ENCODE data around the gene MMP24.

MMP24 gene

DNA sequence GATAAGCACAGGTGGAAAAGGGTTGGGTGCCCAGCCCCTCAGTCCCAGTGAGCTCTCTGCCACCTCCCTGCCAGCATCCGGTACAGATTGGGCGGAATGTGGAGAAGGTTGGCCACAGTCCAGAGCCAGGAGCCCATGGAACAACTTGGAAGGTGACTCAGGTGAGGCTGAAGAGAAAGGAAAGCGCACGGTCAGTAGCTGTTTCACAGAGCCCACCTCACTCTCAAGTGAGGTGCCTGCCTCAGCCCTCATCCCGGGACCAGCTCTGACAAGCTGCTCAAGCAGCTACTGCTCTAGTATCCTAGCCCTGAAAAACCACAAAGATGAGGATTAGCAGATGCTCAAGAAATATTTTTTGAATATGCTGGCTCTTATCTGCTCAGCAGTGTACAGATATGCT is 52.5 kb downstream of the MMP24 start:
- no peak for DNase-seq (ENCODE audit: low read depth)

DNA sequence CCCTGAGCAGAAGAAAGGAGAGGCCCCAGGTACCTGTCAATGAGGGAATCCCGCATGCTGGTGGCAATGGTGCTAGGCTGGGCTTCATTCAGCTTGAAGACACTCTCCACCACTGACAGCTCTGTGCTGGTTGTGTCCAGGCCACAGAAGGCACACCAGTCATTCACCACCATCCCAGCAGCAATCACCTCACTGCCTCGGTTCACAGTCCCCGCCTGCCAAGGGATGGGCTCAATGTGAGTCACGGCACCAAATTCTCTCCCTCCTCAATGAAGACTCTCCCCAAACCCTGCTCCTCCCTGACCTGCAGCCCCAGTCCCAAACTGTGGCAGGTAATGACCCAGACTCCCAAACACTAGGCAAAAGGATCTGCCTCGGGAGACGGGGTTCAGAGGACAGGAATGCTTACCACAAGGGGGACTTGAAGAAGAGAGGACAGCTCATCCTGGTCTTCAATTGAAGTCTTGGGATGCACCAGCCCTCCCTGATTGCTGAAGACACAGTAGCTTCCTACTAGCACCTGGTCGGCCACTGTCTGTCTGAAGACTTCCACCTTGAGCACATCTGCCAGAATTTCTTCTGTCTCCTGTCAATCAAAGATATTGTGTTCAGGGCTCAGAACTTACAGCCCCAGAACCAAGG is 53.2 kb downstream of the MMP24 start:
- no peak for DNase-seq (ENCODE audit: low read depth)

DNA sequence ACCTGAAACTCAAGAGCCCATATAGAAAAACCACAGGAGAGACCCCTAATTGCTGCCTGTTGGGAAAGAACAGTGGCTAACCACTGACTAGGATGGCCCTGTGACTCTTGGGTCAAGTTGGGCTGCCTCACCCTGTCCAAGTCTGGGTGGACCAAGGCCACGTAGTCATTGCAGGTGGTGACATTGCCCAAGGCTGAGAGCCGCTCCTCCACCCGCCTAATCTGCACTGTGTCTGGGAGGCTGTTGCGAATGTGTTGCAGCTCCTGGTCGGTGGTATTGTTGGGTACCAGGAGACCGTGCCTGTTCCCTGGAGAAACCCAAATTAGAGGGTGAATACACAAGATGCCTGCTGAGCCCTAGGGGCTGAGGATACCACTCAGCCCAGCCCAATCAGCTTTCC is 54.0 kb downstream of the MMP24 start:
- DNase-seq (ENCODE audit: low read depth): no peak

DNA sequence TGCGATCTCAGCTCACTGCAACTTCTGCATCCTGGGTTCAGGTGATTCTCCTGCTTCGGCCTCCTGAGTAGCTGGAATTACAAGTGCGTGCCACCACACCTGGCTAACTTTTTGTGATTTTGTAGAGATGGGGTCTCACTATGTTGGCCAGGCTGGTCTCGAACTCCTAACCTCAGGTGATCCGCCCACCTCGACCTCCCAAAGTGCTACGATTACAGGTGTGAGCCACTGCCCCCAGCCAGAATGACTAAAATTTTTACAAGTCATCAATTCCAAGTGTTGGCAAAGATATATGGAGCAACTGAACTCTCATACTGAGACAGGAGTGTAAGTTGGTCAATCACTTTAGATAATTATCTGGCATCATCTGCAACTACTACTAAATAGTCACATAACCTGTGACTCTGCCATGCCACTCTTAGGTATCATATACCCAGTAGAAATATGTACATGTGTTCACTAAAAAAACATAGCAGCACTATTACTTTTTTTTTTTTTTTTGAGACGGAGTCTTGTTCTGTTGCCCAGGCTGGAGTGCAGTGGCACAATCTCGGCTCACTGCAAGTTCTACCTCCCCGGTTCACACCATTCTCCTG is 55.1 kb downstream of the MMP24 start:
- no peak for DNase-seq (ENCODE audit: low read depth)

DNA sequence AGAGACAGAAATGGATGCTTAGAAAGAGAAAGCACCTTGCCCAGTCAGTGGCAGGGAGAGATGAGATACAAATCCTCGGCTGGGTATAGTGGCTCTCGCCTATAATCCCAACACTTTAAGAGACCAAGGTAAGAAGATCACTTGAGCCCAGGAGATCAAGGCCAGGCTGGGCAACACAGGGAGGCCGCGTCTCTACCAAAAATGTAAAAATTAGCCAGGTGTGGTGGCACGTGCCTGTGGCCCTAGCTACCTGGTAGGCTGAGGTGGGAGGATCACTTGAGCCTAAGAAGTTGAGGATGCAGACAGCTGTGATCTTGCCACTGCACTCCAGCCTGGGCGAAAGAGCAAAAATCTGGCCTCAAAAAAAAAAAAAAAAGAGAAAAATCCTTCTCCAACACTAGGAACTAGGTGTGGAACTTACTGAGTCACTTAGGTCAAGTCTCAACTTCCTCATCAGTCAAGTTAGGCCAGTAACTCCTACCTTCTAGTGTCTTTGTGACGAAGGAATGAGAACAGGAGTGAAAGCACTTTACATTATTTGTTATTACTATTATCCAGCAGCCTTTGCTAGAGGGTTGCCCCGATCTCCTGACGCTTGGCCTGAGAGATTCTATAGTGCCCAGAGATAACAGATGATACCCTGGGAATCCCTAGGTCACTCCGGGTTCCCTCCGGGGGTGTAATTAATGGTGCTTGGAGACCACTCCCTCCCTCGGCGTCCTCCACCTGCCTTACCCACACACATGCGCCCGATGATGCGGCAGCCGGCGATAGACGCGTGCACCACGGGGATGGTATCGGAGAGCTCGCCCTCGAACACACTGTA is 57.2 kb downstream of the MMP24 start:
- no peak for DNase-seq (ENCODE audit: low read depth)

DNA sequence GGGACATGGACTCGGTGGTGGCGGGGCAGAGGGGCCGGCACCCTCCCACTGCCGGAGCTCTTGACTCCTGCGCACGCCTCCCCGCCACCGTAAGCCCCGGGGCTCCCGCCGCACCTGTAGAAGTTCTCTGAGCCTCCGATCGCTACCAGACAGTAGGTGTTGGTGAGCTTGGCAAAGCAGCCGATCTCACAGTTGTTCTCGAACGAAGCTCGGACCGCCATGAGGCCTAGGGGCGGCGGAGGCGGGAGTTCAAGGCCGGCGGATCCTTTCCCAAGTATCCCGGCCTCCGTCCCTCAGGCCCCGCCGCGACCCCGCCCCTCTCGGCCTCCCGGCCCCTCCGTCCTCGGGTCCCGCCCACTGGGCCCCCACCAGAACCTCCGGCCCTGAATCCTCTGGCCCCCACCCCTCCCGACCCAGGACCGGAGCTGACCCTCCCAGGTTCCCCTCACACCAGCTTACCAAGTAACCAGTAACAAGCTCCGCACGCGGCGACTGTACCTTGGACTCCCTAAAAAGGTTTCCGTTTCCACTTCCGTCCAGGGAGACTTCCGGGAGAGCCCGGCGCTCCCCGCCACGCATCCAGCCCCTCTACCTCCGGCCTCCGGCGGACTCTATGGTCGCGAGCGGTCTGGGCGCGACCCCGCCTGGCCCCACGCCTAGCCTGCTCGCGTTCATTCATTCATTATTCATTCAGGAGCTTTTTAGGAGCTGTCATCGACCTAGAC is 57.9 kb downstream of the MMP24 start, which contains the start of gene EIF6:
EIF6 (minus strand) TSS at position 506 of the 725 bp plus-strand sequence; CDS start at position 221, 285 bp downstream.
- peak; percentile 76 for DNase-seq (ENCODE audit: low read depth)

DNA sequence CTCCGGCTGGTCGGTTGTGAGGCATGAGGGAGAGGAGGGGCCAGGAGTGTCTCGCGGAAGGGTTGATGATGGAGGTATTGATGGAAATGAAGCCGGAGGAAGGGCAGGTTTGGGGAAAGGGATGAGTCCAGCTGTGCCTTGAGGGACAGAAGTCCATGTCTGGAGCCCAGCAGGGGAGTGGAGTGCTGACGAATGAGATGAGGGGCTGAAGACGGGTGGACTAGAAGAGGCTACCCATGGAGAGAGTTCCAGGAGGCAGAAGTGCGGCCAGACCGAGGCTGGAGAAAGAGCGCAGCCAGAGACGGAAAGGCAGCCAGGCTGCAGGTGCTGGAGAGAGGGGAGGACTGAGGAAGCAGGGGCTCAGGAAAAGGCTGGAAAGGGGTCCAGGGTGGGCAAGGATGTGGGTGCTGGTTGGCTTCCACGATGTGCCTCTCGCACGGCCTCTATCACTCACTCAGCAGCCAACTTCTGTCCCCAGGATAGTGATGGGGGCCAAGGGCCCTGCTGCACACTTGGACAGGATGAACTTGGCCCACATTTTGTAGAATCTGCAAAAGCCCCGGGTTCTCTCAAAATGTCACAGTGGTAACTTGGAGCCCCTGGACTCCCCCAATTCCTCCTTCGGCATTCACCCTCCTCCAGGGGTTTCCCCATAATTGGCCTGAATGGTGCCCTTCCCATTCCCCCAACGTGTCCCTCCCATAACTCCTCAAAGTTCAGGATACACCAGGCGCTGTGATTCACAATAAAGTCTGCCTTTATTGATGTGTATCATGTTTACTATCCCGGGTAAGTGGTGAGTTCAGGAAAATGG is 58.7 kb downstream of the MMP24 start:
- no peak for DNase-seq (ENCODE audit: low read depth)

DNA sequence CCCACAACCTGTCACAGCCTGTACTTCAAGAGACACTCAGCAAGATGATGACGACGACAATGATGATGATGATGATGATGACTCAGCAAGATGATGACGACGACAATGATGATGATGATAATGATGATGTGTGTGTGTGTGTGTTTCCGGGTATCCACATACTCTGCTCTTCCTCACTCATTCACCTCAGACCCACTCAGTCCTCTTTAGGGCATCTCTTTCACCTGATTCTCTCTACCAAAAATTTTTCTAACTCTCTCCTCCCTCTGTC is 59.3 kb downstream of the MMP24 start:
- DNase-seq (ENCODE audit: low read depth): no peak

DNA sequence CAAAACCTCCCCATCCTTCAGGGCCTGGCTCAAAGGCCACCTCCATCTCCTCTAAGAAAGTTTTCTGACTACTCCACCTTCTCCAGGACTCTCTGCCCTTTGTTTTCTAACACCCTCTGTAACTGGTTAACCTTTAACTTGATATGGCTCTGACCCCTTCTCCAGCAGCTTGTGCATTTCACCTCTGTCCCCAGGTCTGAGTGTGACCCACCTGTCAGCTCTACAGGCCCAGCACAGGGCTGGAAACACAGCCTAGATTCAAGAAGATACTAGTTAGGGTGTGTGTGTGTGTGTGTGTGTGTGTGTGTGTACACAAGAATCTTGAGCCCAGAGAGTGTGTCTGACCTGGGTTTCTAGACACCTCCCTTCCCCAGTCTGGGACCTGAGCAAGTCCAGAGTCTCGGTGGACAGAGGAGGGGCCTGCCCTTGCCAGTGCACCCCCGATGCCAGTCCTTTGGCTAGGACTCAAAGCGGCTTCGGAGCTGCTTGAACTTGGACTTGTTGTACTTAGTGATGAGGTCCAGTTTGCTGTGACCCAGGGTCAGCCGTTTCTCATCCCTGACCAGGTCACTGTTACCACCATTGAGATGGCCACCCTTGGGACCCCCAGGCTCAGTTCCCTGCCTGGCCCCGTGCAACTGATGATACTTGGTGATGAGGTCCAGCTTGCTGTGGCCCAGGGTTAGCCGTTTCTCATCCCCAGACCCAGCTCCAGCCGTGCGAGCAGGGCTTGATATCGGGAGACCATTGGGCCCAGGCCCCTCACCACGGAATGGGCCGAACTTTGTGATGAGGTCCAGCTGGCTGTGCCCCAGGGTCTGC is 59.8 kb downstream of the MMP24 start:
- no peak for DNase-seq (ENCODE audit: low read depth)

DNA sequence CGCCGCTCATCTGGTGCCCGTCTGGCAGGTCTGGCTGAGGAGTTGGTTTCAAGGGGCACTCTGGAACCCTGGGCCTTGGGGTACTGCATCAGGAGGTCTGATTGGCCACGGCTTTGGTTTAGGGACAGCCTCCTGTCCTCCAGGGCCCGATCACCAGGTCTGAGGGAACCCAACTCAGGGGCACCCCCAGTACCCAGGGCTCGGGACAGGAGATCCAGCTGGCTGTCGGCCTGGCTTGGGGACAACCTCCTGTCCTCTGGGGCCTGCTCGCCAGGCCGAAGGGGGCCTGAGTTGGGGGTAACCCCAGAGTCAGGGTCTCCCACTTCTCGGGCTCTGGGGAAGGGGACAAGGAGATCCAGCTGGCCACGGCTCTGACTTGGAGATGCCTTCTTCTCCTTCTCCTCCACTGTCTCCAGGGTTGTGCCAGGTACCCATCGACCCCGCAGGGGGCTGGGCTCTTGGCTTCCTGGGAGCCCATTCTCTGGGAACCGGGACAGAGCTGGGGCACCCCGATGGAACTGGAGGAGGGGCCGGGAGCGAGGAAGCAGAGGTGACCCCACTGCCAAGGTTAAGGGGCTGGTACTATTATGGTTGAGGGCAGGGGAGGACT is 60.5 kb downstream of the MMP24 start:
- no peak for DNase-seq (ENCODE audit: low read depth)

DNA sequence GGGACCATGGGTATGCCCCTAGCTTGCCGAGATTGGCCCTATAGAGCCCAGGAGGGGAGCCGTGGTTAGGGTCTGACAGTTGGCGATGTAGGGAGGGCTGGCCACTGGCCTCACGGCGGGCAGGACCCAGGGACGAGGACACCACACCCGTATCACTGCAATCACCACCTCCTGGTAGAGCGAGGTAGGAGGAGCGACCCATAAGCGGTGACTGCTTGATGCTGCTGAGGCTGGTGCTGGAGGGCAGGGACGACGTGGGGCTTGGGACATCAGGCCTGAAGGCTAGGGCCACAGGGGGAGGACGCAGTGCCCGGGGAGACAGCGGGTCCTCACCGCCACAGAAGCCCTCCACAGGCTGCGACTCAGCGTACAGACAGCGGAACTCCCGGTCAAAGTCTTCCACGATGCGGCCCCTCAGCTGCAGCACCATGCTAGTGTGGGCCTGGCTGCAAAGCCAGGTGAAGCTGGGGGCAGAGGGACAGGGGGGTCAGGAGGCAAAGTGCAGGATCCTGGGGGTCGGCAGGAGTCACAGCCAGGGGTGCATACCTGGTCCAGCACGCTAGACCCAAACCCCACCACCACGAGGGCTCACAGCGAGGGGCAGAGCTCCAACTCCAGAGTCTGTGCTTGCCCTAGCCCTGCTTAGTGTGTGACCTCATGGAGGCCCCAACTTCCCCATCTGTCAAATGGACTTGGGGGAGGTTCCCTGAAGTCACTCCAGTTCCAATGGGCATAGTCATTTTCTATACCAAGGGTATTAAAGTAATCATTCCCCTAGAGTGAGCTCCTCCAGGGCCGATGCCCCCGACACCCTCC is 61.2 kb downstream of the MMP24 start:
- no peak for DNase-seq (ENCODE audit: low read depth)

DNA sequence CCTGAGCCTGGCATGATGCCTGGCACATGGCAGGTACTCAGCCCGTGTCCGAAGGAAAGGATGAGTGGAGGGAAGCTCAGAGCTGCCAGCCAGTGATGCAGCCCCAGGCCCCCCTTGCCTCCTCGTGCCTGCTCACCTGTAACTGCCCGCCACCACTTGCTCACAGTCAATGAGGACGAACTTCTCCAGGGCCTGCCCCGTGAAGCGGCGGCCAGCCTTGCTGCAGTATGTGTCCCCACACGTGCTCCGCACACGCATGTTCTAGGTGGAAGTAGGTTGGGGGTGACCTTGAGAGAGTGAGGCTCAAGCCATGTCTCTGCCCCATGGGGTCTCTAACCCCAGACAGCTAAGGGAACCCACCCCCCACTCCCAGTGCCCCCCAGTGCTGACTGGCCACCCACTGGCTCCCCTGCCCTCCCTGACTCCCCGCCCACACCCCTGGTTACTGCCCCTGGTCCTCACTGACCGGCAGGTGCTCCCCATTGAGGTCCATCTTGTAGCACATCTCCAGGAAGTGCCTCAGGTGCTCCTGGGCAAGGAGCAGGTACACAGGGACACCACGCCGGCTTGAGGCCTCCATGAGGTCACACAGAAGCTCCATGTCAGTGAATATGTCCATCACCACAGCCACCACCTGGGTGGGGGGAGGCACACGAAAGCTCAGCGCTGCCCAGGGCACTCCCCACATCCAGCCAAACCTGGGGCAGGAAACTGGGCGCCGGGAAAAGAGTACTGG is 62.0 kb downstream of the MMP24 start:
- DNase-seq (ENCODE audit: low read depth): no peak

DNA sequence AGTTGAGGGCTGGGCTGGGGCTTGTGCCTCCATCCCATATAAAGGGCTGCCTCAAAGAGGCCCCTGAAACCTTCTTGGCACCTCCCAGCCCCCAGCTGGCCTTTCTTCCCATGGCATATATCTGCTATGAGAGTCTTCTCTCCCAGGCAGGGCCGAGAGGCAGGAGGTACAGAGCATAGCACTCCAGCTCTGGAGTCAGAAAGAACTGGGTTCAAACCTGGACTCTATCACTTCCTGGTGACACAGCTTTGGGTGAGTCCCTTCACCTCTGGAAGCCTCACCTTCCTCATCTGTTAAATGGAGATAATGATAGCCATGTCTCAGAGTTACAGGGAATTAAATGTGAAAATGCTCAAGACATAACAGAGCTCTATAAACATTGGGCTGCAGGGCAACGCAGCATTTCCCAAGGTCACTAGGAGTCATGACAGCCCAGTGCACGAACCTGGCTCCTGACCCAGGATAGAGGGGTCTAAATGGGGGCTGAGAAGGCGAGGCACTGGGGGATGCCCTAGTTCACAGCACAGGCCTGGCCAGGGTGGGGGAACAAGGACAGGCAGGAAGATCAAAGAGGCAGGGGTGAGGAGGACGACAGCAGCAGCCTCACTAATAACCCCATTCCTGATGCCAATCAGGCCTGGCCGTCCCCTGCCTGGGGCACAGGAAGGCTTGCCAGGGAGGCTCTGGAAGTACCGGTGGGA is 63.8 kb downstream of the MMP24 start:
- no peak for DNase-seq (ENCODE audit: low read depth)

DNA sequence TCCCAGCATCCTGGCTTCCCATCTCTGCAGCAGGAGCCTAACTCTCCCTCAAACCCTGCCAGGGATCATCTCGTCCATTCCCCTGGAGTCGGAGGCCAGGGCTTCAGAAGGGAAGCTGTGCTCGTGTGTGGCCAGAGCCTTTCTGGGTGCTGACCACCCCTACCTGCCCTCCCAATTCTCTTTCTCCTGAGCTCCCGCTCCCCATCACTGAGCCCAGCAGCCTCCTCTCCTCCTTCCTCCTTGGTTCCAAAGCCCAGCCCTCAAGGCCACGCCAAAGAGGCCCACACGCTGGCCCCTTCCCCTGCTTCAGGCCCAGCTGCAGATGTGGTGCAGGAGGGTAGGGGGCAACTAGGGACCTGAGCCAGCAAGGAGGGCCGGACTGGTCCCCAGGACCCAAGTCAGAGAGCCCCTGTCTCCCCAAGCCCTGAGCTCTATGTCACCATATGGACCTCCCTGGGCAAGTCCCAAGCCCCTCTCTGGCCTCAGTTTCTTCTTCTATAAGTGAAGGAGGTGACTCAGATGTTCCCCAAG is 64.5 kb downstream of the MMP24 start:
- DNase-seq (ENCODE audit: low read depth): no peak

DNA sequence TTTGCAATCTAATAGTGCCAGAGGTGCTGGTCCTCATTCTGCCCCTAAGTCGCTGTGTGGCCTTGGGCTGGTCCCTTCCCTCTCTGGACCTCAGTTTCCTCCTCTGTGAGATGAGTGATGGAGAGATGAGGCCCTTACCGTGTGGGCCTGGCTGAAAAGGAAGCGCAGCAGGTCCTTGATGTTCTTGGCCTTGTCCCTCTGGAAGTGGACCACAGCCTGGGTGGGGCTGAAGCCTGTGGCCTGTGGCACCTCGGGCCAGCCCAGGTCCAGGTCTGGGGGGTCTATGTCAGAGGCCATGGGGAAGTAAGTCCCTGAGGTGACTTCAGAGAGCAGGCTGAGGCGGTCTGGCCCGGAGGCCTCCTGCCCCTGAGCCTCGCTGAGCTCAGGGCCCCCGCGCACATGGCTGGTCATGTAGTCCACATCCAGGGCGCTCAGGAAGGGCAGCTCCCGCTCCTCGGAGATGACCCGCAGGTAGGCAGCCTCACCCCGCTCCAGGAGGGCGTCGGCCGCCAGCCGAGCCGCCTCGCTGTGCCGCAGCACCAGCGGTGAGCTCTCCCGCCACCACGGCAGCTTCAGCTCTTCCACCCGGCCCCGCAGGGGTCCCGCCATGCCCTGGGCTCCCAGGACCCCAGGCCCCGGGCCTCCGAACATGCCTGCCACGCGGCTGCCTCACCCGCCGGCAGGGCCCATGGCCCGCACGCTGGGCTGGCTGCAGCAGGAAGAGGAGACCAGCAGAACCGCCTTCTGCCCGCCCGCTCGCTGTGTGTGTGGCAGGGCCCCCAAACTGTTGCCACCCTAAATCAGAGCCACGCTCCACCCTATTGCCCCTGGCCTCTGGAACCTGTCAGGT is 65.4 kb downstream of the MMP24 start, which contains the start of gene FAM83C:
FAM83C (minus strand) TSS at position 772 of the 850 bp plus-strand sequence; CDS start at position 651, 121 bp downstream.
- DNase-seq (ENCODE audit: low read depth): no peak

DNA sequence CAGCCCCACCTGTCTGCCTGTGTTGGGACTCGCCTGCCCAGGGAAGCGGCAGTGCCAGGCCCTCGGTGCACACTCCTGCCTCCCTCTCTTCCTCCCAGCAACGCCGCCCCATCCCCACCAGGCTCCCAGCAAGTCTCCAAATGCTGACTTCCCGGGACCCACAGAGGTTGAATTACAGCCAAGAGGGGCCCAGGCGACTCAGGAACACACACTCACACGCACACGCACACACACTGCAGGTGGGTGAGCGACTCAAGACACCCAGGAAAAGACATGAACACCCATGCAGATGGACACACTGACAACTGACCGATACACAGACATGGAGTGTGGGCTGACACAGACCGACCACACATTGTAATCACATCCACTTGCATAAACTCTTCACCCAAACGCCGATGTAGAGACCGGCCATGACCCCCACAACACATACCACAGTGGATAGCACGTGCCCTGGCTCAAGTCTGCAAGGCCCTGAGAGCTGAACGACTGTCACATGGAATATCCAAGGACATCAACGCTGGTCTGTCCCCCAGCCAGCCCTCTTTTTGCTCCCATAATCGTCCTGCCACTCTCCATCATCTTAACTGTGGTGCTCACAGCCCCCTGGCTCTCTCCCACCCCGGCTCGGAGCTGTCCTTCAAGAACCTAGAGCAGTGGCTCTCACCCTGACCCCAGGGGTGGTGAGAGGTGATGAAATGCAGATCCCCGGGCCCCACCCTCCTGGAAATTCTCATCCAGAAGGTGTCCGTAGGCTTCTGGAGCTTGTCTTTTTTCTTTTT is 66.2 kb downstream of the MMP24 start:
- no peak for DNase-seq (ENCODE audit: low read depth)

Data from stromal cell of bone marrow (primary cell).